Gastrocnemius medialis (tissue), 4 donors: ENCODE measurements around the gene PLEKHN1.

Source experiments
- POLR2A ChIP-seq, 2 donors: fragments of 450-650 bp; IDR thresholded peaks; one replicate each; pipeline ENCODE4 v1.6.1; 2017; ENCODE audit warnings: antibody characterized with exemption in 2 of 2, mild to moderate bottlenecking in 2 of 2, moderate library complexity in 2 of 2
- TF ChIP-seq, protein P1 (sequence below), 5 experiments: fragments of 450-650 bp in 3 of 5; fragments of 200-600 bp in 2 of 5; sonication (generic) in 2 of 5; IDR thresholded peaks in 4 of 5; conservative IDR thresholded peaks in 1 of 5; 1 replicate in 4 of 5; 2 replicates in 1 of 5; pipeline ENCODE4 v1.5.1; 2016 to 2019; ENCODE audit warnings: antibody characterized with exemption in 5 of 5, mild to moderate bottlenecking in 3 of 5, moderate library complexity in 3 of 5

DNA sequence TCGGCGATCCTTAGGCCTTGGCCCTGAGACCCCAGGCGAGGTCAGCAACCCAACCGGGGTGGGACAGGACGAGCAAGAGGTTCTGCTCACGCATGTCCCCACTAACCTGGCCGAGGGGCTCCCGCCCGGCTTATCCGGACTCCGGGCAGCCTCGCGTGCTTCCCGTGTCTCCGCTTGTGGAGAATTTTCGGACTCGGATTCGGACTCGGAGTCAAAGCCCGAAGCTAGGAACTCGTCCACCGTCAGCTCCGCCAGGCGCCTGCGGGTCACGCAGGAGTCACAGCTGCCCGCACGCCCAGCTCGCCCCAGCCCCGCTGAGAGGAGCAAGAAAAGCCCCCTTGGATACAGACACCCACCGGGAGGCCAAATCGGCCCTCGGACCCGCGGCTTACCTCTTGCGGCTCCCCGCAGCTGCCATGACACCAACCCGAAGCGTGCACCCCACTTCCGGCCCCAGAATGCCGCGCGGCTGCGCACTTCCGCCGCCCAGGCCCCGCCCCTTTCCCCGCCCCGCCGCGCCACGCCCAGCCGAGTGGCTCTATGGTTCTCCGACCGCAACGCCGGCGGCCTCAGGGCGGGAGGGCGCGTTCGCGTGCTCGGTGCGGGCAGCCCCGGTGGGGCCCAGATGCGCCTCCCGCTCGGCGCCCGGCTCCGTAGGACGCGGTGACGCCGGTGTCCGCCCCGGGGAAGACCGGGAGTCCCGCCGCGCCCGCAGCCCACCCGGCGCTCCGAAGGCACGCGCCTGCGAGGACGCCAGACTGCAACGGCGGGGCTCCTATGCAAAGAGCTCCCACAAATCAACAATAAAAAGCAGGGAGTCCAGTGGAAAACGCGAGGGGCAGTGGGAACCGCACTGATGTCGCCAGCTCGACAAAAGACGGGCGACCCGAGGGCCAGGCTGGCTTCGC lies 7.2 kb upstream of the PLEKHN1 start, which contains the start of gene NOC2L:
- TF ChIP-seq, protein P1, sequence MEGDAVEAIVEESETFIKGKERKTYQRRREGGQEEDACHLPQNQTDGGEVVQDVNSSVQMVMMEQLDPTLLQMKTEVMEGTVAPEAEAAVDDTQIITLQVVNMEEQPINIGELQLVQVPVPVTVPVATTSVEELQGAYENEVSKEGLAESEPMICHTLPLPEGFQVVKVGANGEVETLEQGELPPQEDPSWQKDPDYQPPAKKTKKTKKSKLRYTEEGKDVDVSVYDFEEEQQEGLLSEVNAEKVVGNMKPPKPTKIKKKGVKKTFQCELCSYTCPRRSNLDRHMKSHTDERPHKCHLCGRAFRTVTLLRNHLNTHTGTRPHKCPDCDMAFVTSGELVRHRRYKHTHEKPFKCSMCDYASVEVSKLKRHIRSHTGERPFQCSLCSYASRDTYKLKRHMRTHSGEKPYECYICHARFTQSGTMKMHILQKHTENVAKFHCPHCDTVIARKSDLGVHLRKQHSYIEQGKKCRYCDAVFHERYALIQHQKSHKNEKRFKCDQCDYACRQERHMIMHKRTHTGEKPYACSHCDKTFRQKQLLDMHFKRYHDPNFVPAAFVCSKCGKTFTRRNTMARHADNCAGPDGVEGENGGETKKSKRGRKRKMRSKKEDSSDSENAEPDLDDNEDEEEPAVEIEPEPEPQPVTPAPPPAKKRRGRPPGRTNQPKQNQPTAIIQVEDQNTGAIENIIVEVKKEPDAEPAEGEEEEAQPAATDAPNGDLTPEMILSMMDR (IDR thresholded peaks at IDR 0.05 in 4 of 5, conservative IDR thresholded peaks at IDR 0.05 in 1 of 5), result no peak
- peak; percentile 33 to 69 for TF ChIP-seq POLR2A (IDR thresholded peaks at IDR 0.05)
